UCSD-AML1 (cell line): ENCODE data around the gene NFX1.
A peak's percentile ranks its signal among the peaks of the same experiment; 100 is the strongest.

Experiments
- DNase-seq: peaks from one replicate; lab custom pipeline; 2025; ENCODE audit not compliant: unreplicated experiment; lab: John Stamatoyannopoulos, UW

The NFX1 gene

DNA sequence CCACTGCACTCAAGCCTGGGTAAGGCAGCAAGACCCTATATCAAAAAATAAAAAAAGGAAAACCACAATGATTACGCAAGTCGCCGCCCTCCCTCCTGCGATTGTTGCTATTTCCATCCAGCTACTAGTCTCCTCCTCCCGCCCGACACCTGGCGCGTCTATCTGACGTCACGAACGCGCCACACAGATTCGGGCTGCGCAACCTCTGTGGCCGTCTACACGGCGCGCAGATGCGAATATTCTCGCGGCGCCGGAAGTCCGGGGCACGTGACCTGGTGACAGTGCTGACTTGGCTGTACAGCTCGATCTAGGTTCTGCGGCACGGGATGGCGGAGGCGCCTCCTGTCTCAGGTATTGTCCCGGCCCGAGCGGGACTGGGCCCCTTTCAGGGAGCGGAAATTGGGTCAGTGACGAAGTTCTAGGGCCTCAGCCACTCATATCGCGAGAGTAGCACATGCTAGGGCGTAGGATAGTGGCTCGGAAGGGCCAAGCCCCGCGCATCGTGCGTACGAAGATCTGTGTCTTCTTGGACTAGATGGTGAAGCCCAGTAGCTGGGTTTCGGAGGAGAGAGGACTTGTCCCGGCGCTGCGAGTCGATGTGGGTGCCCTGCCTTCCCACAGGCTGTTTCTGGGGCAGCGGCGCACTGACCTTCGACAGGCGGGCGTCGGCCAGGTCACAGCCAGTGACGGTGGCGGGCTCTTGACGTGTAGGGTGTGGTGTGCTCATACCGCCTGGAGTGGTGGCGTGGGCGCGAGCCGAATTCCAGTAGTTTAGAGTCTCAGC lies at the start of gene NFX1:
TSS of gene NFX1 (plus strand) at position 270 of the 784 bp plus-strand sequence. CDS start at position 327, 57 bp downstream.
- peak; percentile 99 for DNase-seq

- no peak for DNase-seq
These were observed 49.0 kb upstream of the NFX1 start for GRCh38 chr9:33241298-33241697.

DNA sequence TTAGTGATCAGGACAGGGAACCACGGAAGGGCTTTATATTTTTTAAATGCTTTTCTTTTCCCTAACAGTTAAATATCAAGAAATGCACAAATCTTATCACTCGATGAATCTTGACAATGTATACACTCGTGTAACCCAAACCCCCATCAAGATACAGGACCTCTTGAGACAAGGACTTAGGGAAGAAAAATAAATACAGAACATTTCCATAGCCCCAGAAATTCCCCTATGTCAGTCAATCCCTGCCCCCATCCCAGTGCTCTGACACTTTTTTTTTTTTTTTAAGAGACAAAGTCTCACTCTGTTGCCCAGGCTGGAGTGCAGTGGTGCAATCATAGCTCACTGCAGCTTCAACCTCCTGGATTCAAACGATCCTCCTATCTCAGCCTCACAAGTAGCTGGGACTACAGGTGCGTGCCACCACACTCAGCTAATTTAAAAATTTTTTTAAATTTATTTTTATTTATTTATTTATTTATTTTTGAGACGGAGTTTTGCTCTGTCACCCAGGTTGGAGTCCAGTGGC lies 47.6 kb upstream of the NFX1 start:
- no peak for DNase-seq

- no peak for DNase-seq
These were observed 46.1 kb upstream of the NFX1 start for GRCh38 chr9:33244137-33244784.

DNA sequence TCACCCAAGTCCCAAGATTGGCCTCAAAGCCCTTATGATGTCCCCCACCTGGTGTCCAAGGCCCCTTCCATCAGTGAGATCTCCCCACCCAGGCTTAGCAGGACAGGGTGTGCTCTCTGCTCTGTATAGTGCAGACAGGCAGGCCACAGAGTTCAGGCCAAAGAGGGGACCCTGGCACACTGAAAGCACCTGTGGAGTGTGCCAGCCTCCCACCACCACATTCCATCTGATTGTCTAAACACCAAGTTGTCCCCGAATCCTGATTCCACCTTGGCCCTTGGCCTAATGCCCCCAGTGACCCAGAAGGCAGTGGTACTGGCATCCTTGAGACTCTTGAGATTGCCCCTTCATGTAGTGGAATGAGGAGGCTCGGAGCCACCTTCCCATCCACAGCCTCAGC lies 45.0 kb upstream of the NFX1 start:
- DNase-seq: no peak

- no peak for DNase-seq
These were observed 44.0 kb upstream of the NFX1 start for GRCh38 chr9:33246269-33246860.

- no peak for DNase-seq
These were observed 41.7 kb upstream of the NFX1 start for GRCh38 chr9:33248606-33249005.

- DNase-seq: no peak
These were observed 41.1 kb upstream of the NFX1 start for GRCh38 chr9:33249087-33249658.

DNA sequence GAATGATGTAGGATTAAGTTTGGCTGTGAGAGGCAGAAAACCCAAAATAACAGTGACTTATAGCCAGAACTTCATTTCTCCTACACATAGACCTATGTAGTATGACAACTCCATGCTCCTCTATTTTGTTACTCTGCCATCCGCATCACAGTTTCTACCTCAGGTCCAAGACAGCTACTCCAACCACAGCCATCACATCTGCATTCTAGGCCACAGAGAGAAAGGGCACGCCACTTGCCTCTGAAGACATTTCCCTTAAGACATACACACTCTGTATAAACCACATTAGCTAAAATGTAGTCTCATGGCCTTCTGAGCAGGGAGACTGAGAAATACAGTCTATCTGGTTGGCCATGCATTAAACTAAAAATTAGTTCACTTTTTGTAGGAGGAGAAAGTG lies 40.3 kb upstream of the NFX1 start:
- DNase-seq: no peak

DNA sequence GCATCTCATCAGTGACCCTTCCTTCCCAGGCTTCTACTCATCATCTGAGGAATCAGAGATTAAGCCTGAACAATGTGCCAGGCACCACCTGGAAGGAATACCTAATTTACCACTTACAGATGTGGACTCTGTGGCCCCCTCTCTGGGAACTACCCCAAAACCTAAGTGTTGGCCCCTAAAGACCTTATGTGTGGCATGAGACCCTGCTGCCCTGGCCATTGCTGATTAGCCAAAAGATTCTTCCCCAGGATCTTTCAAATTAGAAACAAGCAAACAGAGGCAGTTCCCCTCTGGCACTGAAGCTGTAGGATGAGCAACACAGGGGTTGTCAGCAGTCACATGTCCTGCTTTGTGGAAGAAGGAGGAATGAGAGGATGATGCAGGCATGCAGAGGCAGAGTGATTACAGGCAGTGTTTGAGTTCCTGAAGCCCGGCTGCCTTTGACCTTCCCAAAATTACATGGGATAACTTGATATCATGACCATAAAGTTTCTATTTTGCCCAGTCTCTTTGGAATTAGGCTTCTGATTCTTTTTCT lies 39.8 kb upstream of the NFX1 start:
- DNase-seq: no peak

GRCh38 chr9:33254211-33254610 lies 36.1 kb upstream of the NFX1 start:
- no peak for DNase-seq

GRCh38 chr9:33255014-33255413 lies 35.3 kb upstream of the NFX1 start:
- DNase-seq: no peak

DNA sequence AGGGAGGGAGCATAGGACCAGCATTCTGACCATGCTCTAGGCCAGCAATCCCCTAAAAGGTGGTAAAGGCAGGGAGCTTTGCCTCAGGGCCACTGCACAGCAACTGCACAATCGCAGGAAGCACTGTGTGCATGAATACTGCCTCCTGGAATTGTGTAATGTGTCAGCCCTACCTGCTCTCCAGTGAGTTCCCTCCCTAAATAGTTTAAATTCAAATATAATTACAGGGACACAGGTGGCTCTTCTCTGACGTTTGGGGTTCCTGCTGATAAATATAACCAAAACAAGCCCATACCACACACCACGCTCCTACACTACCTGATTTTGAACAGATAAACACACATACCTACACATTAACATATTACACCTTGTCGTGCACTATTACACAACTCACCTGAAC lies 34.8 kb upstream of the NFX1 start:
- no peak for DNase-seq

- no peak for DNase-seq
These were observed 34.1 kb upstream of the NFX1 start for GRCh38 chr9:33256236-33256635.

GRCh38 chr9:33257276-33257675 lies 33.0 kb upstream of the NFX1 start:
- no peak for DNase-seq

GRCh38 chr9:33260372-33260771 lies 29.9 kb upstream of the NFX1 start:
- no peak for DNase-seq

GRCh38 chr9:33263131-33264002 lies 26.9 kb upstream of the NFX1 start:
- peak; percentile 51 for DNase-seq

GRCh38 chr9:33264003-33264472 lies 26.3 kb upstream of the NFX1 start:
- DNase-seq: peak; percentile 52

DNA sequence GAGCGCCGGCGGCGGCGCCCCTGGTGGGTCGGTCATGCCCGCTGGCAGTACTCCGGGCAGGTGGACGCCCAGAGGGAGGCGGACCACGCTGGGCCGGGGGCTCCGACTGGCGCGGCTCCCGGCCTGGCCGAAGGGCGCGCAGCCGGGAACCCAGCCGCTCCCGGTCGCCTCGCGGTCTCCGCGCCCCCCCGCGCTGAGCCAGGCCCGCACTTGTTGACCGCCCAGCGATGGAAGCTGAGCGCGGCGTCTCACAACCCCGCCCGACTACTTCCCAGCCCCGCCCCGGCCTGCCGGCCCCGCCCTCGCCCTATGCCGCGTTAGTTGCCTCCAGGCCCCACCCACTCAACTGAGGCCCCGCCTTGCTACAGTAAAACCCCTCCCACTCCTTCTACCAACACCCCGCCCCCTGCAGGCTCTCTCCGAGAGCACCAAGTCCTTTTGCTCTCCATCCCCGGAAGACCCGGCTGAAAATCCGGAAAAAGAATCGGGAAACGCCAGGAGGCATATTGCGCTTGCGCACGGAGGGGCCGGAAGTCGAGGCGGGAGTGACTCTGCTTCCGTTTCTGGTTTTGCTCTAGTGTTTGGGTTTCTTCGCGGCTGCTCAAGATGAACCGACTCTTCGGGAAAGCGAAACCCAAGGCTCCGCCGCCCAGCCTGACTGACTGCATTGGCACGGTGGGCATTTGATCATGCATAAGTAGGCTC lies 25.7 kb upstream of the NFX1 start, which contains the start of the genes BAG1 and CHMP5:
TSS of gene BAG1 (minus strand) at position 236 of the 705 bp plus-strand sequence.
TSS of gene CHMP5 (plus strand) at position 577 of the 705 bp plus-strand sequence. CDS start at position 607, 30 bp downstream.
- DNase-seq: peak; percentile 99
